HG02798 (cell line): ENCODE measurements around the gene KIF22.
"Not testable (repeated sequence)": the region's sequence is repeated elsewhere in the genome, so short reads cannot be mapped to it uniquely, and the experiment has no call there.

Experiments used
- ATAC-seq: cut with Tn5 transposase; IDR thresholded peaks from one replicate; pipeline ENCODE4 v1.9.1; 2021; ENCODE audit warnings: mild to moderate bottlenecking; ENCODE audit not compliant: unreplicated experiment, poor library complexity

The KIF22 gene

GRCh38 chr16:29790183-29790948, at the start of gene KIF22:
TSS of gene KIF22 (plus strand) at chr16:29790751. CDS start at chr16:29790760, 9 bp downstream.
- ATAC-seq, result peak; percentile 96

GRCh38 chr16:29742683-29743275, 47.8 kb upstream of the KIF22 start:
- ATAC-seq, result no peak

- ATAC-seq, result no peak
Measured at GRCh38 chr16:29743475-29743826, 47.1 kb upstream of the KIF22 start.

- ATAC-seq, result no peak
Measured at GRCh38 chr16:29743827-29744531, 46.6 kb upstream of the KIF22 start.

GRCh38 chr16:29744541-29745101, 45.9 kb upstream of the KIF22 start:
- ATAC-seq, result no peak

GRCh38 chr16:29745121-29745852, 45.3 kb upstream of the KIF22 start:
- peak; percentile 38 for ATAC-seq

GRCh38 chr16:29745853-29746345, 44.7 kb upstream of the KIF22 start, which contains the start of gene C16orf54:
TSS of gene C16orf54 (minus strand) at chr16:29745990. CDS start at chr16:29744951, 1,039 bp downstream.
- peak; percentile 86 for ATAC-seq

- ATAC-seq, result not testable (repeated sequence)
Measured at GRCh38 chr16:29746518-29746917, 44.0 kb upstream of the KIF22 start.

- no peak for ATAC-seq
Measured at GRCh38 chr16:29747947-29748759, 42.4 kb upstream of the KIF22 start.

- ATAC-seq, result not testable (repeated sequence)
Measured at GRCh38 chr16:29748760-29749149, 41.8 kb upstream of the KIF22 start.

- no peak for ATAC-seq
Measured at GRCh38 chr16:29753516-29753915, 37.0 kb upstream of the KIF22 start.

GRCh38 chr16:29756654-29757053, 33.9 kb upstream of the KIF22 start:
- ATAC-seq, result no peak

GRCh38 chr16:29757086-29757485, 33.5 kb upstream of the KIF22 start:
- ATAC-seq, result not testable (repeated sequence)

- no peak for ATAC-seq
Measured at GRCh38 chr16:29757950-29758466, 32.5 kb upstream of the KIF22 start.

GRCh38 chr16:29760567-29761279, 29.8 kb upstream of the KIF22 start:
- no peak for ATAC-seq

GRCh38 chr16:29761280-29761651, 29.3 kb upstream of the KIF22 start:
- not testable (repeated sequence) for ATAC-seq

GRCh38 chr16:29761882-29762281, 28.7 kb upstream of the KIF22 start:
- ATAC-seq, result no peak

GRCh38 chr16:29763326-29763725, 27.2 kb upstream of the KIF22 start:
- no peak for ATAC-seq
